ENCODE results near the gene TSPEAR.

Gene TSPEAR

DNA sequence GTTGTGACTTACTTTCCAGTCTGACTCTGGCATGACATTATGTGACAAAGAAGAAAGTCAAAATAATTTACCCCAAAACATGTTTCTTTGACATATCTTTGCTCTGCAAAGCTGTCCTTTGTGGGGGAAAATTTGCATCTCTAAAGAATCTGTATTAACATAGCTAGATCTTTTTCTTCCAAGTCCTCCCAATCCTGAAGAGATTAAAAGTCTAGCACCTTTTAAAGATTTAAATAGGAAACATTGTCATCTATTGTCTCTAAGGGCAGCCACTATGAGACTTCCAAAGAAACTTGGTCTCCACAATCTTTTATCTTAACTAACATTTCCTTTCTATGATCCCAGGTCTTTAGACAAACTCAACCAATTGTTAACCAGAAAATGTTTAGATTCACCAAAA is 240.0 kb downstream of the TSPEAR start:
- Histone ChIP-seq H3K27me3 (no peaks in the 10 kb centered on the region; the same call in none of the 2 replicates), H3K4me1 (no peaks in the 10 kb centered on the region), H3K4me3 (ENCODE audit: low read depth, low read length) (no peak overlapping the region), H3K36me3 (no peaks in the 10 kb centered on the region), H3K9me3 (no peaks in the 10 kb centered on the region)
- TF ChIP-seq, protein P1, sequence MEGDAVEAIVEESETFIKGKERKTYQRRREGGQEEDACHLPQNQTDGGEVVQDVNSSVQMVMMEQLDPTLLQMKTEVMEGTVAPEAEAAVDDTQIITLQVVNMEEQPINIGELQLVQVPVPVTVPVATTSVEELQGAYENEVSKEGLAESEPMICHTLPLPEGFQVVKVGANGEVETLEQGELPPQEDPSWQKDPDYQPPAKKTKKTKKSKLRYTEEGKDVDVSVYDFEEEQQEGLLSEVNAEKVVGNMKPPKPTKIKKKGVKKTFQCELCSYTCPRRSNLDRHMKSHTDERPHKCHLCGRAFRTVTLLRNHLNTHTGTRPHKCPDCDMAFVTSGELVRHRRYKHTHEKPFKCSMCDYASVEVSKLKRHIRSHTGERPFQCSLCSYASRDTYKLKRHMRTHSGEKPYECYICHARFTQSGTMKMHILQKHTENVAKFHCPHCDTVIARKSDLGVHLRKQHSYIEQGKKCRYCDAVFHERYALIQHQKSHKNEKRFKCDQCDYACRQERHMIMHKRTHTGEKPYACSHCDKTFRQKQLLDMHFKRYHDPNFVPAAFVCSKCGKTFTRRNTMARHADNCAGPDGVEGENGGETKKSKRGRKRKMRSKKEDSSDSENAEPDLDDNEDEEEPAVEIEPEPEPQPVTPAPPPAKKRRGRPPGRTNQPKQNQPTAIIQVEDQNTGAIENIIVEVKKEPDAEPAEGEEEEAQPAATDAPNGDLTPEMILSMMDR (IDR thresholded peaks at IDR 0.05; ENCODE audit: low read depth, low read length): no peak
- DNase-seq: no peak

DNA sequence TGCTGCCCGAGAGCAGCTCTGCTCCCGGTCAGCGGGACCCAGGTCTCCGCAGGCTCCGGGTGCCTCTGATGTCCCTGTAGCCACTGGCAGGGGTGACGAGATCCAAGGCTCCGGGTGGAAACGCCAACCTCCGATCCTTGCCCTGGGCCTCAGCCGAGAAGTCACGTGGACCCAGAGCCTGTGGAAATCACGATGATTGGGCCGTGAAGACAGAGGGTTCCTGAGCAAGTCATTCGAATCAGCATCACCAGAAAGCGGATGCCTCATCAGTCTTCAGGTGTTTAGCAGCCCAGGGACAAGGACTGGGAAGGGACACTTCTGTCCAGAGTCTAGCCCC is 243.5 kb downstream of the TSPEAR start:
- H3K27me3 ChIP-seq: no peaks in the 10 kb centered on the region; the same call in none of the 2 replicates
- H3K9me3 ChIP-seq: no peaks in the 10 kb centered on the region
- TF ChIP-seq, protein P1 (IDR thresholded peaks at IDR 0.05; ENCODE audit: low read depth, low read length): no peak
- H3K36me3 ChIP-seq: no peaks in the 10 kb centered on the region
- DNase-seq: no peak
- H3K4me1 ChIP-seq: no peaks in the 10 kb centered on the region
- no peak overlapping the region for H3K4me3 ChIP-seq (ENCODE audit: low read depth, low read length)

DNA sequence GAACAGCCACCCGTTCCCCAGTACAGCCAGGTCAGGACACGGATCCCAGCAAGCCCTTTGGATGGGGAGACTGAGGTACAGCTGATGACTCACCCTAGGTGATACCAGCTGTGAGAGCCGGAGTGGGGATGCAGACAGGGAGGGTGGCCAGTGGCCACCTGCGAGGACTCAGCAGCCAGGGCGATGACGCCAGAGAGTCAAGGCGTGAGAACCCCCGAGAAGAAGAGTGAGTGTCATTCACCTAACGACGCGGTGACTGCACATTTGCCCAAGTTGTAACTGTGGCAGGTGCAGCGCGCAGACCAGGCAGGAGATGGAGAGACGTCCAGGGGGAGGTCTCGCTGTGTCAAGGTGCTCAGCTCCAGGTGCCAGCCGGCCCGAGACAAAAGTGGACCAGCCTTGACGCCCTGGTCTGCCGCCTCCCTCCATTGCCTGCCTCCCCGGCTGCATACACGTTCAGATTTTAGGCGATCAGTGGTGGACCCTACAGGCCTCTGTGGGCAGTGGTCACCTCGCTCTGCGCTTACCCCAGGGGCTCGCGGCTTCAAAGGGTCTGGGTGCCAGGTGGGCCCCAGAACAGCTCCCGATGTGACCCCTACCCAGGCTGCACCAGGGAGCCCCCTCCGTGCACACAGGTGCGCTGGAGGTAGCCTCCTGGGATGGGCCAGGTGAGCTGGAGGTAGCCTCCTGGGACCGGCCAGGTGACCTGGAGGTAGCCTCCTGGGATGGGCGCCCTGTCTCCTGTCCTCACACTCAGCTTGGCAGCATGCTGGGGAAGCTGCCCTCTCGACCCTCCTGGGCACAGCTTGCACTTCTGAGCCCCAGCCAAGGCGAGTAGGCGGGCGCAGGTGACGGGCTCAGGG is 244.1 kb downstream of the TSPEAR start:
- DNase-seq: no peak
- no peaks in the 10 kb centered on the region; the same call in none of the 2 replicates for H3K27me3 ChIP-seq
- no peaks in the 10 kb centered on the region for H3K4me1 ChIP-seq
- TF ChIP-seq, protein P1 (IDR thresholded peaks at IDR 0.05; ENCODE audit: low read depth, low read length): no peak
- H3K36me3 ChIP-seq: no peaks in the 10 kb centered on the region
- H3K4me3 ChIP-seq (ENCODE audit: low read depth, low read length): no peak overlapping the region
- no peaks in the 10 kb centered on the region for H3K9me3 ChIP-seq

DNA sequence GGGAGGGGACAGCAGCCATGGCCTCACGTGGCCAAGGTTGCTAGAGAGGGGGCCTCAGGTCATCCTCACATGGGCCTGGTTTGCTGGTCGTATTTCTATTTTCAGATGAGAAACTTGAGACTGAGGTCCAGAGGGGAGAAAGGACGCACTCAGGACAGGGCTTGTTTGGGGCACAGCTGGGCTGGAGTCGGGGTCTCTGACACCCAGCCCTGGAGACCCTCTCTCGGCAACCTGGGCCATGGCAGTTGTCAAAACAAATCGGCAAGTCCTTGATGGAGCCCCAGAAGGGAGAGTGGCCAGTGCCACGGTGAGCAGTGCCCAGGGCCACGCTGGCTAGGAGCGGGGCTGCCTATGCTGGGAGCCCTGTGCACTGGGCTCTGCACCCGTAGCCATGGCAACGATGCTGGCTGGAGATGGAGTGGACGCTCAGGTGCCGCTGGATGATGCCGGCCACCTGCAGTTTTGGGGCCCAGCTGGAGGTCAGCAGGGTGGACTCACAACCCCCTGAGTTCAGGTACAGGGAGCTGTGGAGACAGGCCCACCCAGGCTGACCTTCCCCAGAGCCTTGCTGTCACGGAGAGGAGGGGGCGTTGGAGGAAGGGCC is 244.9 kb downstream of the TSPEAR start:
- no peaks in the 10 kb centered on the region for H3K36me3 ChIP-seq
- no peaks in the 10 kb centered on the region; the same call in 1 of the 2 replicates for H3K27me3 ChIP-seq
- H3K4me3 ChIP-seq (ENCODE audit: low read depth, low read length): no peak overlapping the region
- no peaks in the 10 kb centered on the region for H3K9me3 ChIP-seq
- DNase-seq: no peak
- TF ChIP-seq, protein P1 (IDR thresholded peaks at IDR 0.05; ENCODE audit: low read depth, low read length): no peak
- no peaks in the 10 kb centered on the region for H3K4me1 ChIP-seq

DNA sequence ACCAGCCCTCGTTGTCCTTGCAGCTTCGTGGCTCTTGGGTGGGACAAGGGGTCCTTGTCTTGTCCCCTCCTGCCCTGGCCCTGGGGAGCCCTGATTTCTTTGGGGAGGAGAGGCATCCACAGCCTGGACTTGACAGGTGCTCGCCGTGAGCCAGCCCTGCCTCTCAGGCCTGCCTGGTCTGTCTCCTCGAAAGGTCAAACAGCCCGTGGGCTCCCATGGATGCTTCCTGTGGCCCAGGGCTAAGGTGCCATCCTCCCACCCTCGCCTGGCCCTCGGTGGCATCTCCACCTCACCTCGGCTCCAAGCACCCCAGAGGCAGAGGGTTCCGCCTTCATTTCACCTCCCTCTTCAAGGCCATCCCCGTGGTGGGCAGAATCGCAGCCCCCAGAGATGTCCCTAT is 247.0 kb downstream of the TSPEAR start:
- TF ChIP-seq, protein P1 (IDR thresholded peaks at IDR 0.05; ENCODE audit: low read depth, low read length): no peak
- Histone ChIP-seq H3K4me1 (no peaks in the 10 kb centered on the region), H3K36me3 (no peaks in the 10 kb centered on the region), H3K9me3 (no peaks in the 10 kb centered on the region), H3K4me3 (ENCODE audit: low read depth, low read length) (no peak overlapping the region), H3K27me3 (no peaks in the 10 kb centered on the region; the same call in 1 of the 2 replicates)
- no peak for DNase-seq

DNA sequence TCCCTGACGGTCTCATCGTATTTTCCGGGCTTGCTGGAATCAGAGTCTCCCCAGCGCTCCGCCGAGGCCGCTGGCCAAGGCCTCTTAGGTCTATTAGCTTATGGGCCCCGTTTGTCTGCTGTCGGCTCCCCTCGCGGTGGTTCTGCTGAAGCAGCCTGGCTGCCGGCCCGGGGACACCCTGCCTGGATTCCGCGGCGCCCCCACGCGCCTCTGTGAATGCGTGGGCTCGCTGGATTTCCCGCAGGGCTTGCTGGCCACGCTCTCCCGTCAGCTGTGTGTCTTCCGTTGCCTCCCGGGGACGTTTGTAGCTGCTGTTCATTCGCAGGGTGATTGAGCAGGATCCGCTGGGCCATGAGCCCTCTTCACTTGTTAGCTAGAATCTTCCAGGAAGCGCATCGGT is 247.6 kb downstream of the TSPEAR start:
- Histone ChIP-seq H3K4me3 (ENCODE audit: low read depth, low read length) (no peak overlapping the region), H3K36me3 (no peaks in the 10 kb centered on the region), H3K27me3 (no peaks in the 10 kb centered on the region), H3K9me3 (no peaks in the 10 kb centered on the region), H3K4me1 (no peaks in the 10 kb centered on the region)
- DNase-seq: no peak
- TF ChIP-seq, protein P1 (IDR thresholded peaks at IDR 0.05; ENCODE audit: low read depth, low read length): no peak
